ENCODE measurements around the gene LAIR1.

DNA sequence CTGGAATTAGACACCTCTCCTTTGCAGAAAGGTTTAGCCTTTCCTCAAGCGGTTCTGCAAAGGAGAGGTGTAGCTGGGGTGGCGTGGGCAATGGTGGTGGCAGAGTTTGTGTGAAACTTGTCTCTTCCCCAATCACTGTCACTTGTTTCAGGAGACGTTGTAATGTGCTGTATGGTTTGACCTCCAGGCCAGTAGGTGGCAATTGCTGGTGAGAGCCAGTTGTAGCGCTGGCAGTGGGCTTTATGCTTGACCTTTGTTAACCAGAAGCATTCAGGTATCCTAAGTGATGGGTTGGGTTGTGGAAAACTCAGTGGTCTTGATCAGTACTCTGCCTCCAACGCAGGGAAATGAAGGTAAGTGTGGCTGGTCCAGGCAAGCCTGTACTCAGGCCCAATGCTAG is 39.1 kb downstream of the LAIR1 start:
- TF ChIP-seq POLR2A (IDR thresholded peaks at IDR 0.05): no peak
- TF ChIP-seq, protein P1, sequence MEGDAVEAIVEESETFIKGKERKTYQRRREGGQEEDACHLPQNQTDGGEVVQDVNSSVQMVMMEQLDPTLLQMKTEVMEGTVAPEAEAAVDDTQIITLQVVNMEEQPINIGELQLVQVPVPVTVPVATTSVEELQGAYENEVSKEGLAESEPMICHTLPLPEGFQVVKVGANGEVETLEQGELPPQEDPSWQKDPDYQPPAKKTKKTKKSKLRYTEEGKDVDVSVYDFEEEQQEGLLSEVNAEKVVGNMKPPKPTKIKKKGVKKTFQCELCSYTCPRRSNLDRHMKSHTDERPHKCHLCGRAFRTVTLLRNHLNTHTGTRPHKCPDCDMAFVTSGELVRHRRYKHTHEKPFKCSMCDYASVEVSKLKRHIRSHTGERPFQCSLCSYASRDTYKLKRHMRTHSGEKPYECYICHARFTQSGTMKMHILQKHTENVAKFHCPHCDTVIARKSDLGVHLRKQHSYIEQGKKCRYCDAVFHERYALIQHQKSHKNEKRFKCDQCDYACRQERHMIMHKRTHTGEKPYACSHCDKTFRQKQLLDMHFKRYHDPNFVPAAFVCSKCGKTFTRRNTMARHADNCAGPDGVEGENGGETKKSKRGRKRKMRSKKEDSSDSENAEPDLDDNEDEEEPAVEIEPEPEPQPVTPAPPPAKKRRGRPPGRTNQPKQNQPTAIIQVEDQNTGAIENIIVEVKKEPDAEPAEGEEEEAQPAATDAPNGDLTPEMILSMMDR (IDR thresholded peaks at IDR 0.05): no peak
